ENCODE measurements around the gene MFSD1. TPM values are rescaled to one million over a fixed set of nuclear protein-coding genes. Genes with fewer than 3 reads are reported as not detected.

MFSD1 gene
- total RNA-seq, 2 experiments from 2014 or later, result 7.2 to 7.6 TPM

DNA sequence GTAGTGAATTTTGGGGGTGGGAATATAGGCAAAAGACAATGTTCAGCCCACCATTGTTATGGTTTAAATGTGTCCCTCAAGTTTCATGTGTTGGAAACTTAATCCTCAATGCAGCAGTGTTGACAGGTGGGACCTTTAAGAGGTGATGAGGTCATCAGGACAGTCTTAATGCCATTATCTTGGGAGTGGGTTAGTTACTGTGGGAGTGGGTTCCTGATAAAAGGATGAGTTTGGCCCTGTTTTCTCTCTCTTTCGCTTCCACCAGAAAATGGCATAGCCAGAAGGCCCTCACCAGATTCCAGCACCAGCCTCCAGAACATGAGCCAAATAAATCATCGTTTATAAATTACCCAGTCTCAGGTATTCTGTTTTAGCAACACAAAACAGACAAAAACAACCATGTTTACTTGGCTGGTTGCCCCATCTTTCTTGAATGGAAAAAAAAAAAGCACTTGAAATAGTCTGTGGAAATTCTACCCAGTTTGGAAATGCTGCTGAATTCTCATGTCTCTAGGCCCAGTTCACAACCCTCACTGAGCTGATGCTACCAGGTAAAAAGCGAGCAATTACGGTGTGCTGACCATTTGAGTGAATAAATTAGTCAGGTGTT is 31.0 kb upstream of the MFSD1 start:
- Mint-ChIP-seq H3K36me3 (ENCODE audit: low read depth) (no peaks in the 10 kb centered on the region), H3K27me3 (no peaks in the 10 kb centered on the region), H3K4me3 (no peak overlapping the region), H3K9me3 (no peaks in the 10 kb centered on the region), H3K4me1 (ENCODE audit: low read depth) (no peaks in the 10 kb centered on the region), H3K27ac (no peak overlapping the region)
- Histone ChIP-seq H3K9me3 (ENCODE audit: control insufficient read depth in 1 of 2, insufficient read depth in 1 of 2, low read length in 2 of 2) (no peaks in the 10 kb centered on the region), H3K4me1 (ENCODE audit: insufficient read depth, low read length) (no peaks in the 10 kb centered on the region), H3K27me3 (ENCODE audit: control insufficient read depth in 1 of 2, insufficient read depth in 2 of 2, low read length in 2 of 2) (no peaks in the 10 kb centered on the region), H3K4me3 (ENCODE audit: low read length) (no peak overlapping the region), H3K36me3 (ENCODE audit: insufficient read depth, low read length) (no peaks in the 10 kb centered on the region), H3K27ac (ENCODE audit: low read depth in 1 of 2, low read length in 2 of 2) (no peak overlapping the region)
- ChIA-PET POLR2A (no interaction called here), CTCF (no interaction called here)
- intact Hi-C loops (cut with DNase I, micrococcal nuclease), result no loop called here
- TF ChIP-seq, protein P1, sequence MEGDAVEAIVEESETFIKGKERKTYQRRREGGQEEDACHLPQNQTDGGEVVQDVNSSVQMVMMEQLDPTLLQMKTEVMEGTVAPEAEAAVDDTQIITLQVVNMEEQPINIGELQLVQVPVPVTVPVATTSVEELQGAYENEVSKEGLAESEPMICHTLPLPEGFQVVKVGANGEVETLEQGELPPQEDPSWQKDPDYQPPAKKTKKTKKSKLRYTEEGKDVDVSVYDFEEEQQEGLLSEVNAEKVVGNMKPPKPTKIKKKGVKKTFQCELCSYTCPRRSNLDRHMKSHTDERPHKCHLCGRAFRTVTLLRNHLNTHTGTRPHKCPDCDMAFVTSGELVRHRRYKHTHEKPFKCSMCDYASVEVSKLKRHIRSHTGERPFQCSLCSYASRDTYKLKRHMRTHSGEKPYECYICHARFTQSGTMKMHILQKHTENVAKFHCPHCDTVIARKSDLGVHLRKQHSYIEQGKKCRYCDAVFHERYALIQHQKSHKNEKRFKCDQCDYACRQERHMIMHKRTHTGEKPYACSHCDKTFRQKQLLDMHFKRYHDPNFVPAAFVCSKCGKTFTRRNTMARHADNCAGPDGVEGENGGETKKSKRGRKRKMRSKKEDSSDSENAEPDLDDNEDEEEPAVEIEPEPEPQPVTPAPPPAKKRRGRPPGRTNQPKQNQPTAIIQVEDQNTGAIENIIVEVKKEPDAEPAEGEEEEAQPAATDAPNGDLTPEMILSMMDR (IDR thresholded peaks at IDR 0.05), result no peak
- DNase-seq (no peak), ATAC-seq (ENCODE audit: poor library complexity) (no peak)

DNA sequence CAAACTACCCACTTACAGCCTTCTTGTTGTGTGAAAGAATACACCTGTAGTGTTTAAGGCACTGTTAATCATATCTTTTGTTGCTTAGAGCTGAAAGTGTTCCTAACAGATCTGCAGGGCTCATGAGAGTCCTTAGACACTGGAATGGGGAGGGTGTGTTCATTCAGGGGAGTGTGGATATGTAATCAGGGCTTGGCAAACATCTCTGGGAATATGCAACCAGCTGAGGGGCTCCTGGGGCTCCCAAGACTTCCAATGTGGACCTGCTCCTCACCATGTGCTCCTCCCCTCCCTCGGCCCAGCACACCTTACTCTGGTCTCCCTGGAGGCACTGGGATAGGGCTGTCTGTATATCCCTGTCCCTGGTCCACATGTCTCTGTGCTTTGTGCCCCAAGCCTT is 30.3 kb upstream of the MFSD1 start:
- Mint-ChIP-seq H3K4me1 (ENCODE audit: low read depth) (no peaks in the 10 kb centered on the region), H3K36me3 (ENCODE audit: low read depth) (no peaks in the 10 kb centered on the region), H3K27ac (no peak overlapping the region), H3K4me3 (no peak overlapping the region), H3K9me3 (no peaks in the 10 kb centered on the region), H3K27me3 (no peaks in the 10 kb centered on the region)
- H3K4me1 ChIP-seq (ENCODE audit: insufficient read depth, low read length), result no peaks in the 10 kb centered on the region
- H3K9me3 ChIP-seq (ENCODE audit: control insufficient read depth in 1 of 2, insufficient read depth in 1 of 2, low read length in 2 of 2), result no peaks in the 10 kb centered on the region
- no peak for DNase-seq
- no peak overlapping the region for H3K27ac ChIP-seq (ENCODE audit: low read depth in 1 of 2, low read length in 2 of 2)
- H3K36me3 ChIP-seq (ENCODE audit: insufficient read depth, low read length), result no peaks in the 10 kb centered on the region
- no peak for ATAC-seq (ENCODE audit: poor library complexity)
- ChIA-PET CTCF (no interaction called here), POLR2A (no interaction called here)
- intact Hi-C loops (cut with DNase I, micrococcal nuclease), result no loop called here
- no peak overlapping the region for H3K4me3 ChIP-seq (ENCODE audit: low read length)
- no peaks in the 10 kb centered on the region for H3K27me3 ChIP-seq (ENCODE audit: control insufficient read depth in 1 of 2, insufficient read depth in 2 of 2, low read length in 2 of 2)
- TF ChIP-seq, protein P1 (IDR thresholded peaks at IDR 0.05), result no peak

DNA sequence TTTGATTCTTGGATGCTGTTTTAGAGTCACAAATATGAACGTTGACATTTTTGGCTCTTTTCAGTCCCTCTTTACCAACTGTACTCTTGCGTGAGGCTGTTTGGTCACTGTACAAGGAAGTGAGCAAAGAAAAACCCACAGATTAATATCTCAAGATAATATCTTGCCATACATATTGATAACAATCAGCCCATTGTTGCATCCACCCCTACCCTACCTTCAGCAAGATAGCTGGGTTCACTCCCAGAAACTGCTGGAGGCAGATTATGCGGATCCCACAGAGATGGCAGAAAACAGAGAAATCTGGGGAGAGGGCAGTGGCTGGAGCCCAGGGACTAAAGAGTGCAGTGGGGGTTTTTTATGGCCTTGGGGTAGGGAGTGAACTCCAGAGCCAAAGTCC is 29.9 kb upstream of the MFSD1 start:
- Histone ChIP-seq H3K9me3 (ENCODE audit: control insufficient read depth in 1 of 2, insufficient read depth in 1 of 2, low read length in 2 of 2) (no peaks in the 10 kb centered on the region), H3K27ac (ENCODE audit: low read depth in 1 of 2, low read length in 2 of 2) (no peak overlapping the region), H3K27me3 (ENCODE audit: control insufficient read depth in 1 of 2, insufficient read depth in 2 of 2, low read length in 2 of 2) (no peaks in the 10 kb centered on the region), H3K4me1 (ENCODE audit: insufficient read depth, low read length) (no peaks in the 10 kb centered on the region), H3K36me3 (ENCODE audit: insufficient read depth, low read length) (no peaks in the 10 kb centered on the region), H3K4me3 (ENCODE audit: low read length) (no peak overlapping the region)
- Mint-ChIP-seq H3K36me3 (ENCODE audit: low read depth) (no peaks in the 10 kb centered on the region), H3K4me1 (ENCODE audit: low read depth) (no peaks in the 10 kb centered on the region), H3K27me3 (no peaks in the 10 kb centered on the region), H3K27ac (no peak overlapping the region), H3K9me3 (no peaks in the 10 kb centered on the region), H3K4me3 (no peak overlapping the region)
- CTCF ChIA-PET, result no interaction called here
- TF ChIP-seq, protein P1 (IDR thresholded peaks at IDR 0.05), result no peak
- ATAC-seq (ENCODE audit: poor library complexity) (no peak), DNase-seq (no peak)
- intact Hi-C loops (cut with DNase I, micrococcal nuclease), result no loop called here
- POLR2A ChIA-PET, result no interaction called here

Data from CD4-positive, alpha-beta T cell (primary cell).